Activated CD8-positive, alpha-beta memory T cell treated with anti-CD3 and anti-CD28 coated beads, Interleukin-2, amount 50 U/mL, for 48 hours (primary cell): ENCODE results near the gene FCHO1.

Experiments used
- DNase-seq: peaks from one replicate; pipeline ENCODE4 v3.0.0-alpha.2; 2020

Gene FCHO1

GRCh38 chr19:17737690-17738153 lies 13.6 kb upstream of the FCHO1 start:
- DNase-seq = no peak

DNA sequence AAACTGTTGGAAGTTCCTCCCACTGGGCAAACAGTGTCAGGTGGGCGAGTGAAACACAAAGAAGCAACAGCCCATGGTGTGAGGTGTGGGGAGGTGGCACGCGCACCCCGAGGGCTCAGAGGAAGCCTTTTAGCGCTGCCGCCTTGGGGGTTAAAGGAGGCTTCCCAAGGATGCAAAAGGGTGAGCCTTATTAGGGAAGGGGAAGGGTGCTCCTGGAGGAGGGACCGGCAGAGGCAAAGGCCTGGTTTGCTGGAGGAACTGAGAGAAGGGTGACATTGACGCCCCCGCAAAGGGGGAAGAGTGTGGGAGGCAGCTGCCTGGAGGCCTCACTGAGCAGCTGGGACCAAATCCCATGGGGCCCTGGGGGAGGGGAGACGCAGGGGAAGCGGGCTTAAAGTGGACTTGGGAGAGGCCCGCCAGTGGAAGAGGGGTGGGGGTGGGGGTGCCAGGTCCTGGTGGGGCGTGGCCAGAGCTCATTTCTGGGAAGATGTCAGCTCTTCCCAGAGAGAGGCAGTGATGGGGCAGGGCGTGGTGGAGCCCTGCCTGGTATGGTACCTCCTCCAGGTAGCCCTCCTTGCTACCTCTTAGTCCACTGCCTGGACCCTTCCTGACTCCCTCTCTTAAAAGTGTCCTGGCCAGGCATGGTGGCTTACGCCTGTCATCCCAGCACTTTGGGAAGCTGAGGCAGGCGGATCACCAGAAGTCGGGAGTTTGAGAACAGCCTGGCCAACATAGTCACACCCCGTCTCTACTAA lies 12.0 kb upstream of the FCHO1 start:
- no peak for DNase-seq

GRCh38 chr19:17741456-17741855 lies 9.8 kb upstream of the FCHO1 start:
- DNase-seq = no peak

- no peak for DNase-seq
These were observed 7.2 kb upstream of the FCHO1 start for GRCh38 chr19:17743874-17744580.

- peak; percentile 97 for DNase-seq
These were observed 3.8 kb upstream of the FCHO1 start for GRCh38 chr19:17747205-17748098.

GRCh38 chr19:17748884-17749638 lies 2.2 kb upstream of the FCHO1 start:
- no peak for DNase-seq

- DNase-seq = peak; percentile 70
These were observed 1.4 kb upstream of the FCHO1 start for GRCh38 chr19:17749912-17750317.

DNA sequence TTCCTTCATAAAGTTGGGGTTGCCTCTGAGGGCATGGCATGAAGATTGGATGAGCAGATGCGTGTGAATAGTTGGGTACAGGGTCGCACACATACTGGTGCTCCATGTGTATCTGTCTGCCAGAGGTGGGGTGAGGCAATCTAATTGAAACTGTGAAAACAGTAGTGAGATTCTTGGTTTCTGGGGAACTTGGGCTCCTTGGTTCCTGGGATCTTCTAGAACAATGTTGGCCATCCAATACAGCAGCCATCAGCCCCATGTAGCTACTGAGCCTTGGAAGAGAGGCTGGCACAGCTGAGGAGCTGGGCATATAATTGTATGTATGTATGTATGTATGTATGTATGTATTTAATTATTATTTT lies 616 bp downstream of the FCHO1 start:
- no peak for DNase-seq

GRCh38 chr19:17752865-17753639 lies 1.8 kb downstream of the FCHO1 start:
- no peak for DNase-seq

DNA sequence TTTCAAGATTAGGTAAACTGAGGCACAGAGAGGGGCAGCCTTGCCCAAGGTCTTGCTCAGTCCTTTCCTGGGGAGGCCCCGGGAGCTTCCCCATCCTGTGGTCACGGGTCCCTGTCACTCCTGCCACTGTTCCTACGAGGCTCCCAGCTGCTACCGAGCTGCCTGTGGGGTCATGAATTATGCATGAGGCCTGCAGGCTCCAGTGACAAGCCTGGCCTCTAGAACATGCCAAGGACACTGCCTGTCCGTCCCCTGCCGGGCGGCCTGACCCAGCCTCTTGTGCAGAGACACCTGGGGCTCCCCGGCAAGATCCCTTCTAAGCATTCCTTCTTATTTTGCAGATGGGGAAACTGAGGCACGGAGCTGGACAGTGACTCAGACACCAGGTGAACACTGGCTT lies 2.7 kb downstream of the FCHO1 start:
- DNase-seq = no peak

GRCh38 chr19:17754634-17755442 lies 3.6 kb downstream of the FCHO1 start:
- no peak for DNase-seq

- DNase-seq = no peak
These were observed 4.2 kb downstream of the FCHO1 start for GRCh38 chr19:17755443-17755890.

- no peak for DNase-seq
These were observed 4.8 kb downstream of the FCHO1 start for GRCh38 chr19:17755977-17756670.

DNA sequence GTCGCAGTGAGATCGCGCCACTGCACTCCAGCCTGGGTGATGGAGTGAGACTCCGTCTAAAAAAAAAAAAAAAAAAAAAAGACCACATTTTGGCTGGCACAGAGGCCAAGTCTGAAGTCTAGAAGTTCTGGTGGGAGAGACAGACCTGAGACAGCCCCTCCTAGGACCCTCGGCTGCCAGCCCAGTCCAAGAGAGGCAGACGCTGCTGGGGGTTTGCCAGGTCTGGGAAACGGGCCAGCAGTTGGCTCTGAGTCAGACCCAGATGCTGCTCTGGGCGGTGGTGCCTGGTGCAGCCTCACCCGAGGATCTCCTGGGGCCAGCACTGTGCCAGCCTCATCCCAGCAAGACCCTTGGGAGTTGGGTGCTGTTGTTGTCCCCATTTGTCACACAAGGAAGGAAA lies 5.8 kb downstream of the FCHO1 start:
- DNase-seq = no peak

GRCh38 chr19:17758515-17758914 lies 7.2 kb downstream of the FCHO1 start:
- DNase-seq = no peak

GRCh38 chr19:17761148-17761547 lies 9.9 kb downstream of the FCHO1 start:
- no peak for DNase-seq

DNA sequence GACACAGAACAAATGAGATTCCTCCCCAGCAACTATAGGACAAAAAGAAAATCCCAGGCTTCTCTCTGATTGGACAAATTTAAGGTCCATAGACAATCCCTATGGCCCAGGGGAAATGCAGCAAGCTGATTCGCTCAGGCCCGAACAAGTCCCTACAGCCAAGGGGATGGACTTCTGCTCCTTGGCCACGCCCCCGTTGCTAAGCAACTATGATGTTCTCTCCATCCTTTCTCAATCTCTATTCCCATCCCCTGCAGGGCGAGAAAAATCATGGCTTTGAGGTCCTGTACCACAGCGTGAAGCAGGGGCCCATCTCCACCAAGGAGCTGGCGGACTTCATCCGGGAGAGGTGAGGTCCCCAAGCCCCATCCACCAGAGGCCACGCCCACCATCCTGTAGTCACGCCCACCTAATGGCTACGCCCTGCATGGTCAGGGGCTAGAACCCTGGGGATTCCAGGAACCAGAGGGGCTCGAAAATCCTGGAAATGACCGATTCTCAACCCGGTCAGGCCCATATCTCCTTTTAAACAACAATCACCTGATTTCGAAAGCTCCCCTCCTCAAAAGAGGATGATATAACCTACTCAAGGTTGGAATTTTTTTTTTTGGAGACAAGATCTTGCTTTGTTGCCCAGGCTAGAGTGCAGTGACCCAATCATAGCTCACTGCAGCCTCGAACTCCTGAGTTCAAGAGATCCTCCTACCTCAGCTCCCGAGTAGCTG lies 11.4 kb downstream of the FCHO1 start:
- no peak for DNase-seq

DNA sequence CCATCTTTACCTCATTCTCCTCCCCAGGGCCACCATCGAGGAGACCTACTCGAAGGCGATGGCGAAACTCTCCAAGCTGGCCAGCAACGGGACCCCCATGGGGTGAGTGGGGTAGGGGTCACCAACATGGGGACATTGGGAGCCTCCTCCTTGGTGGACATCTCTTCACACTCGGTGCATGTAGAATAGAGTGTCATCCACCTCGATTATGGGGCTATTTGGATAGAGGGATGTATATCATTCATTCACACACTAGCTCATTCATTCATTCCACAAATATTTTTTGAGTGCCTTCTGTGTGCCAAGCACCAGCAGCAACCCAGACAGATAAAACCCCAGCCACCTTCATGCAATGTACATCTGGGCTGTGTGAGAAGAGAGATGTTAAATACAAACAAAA lies 13.1 kb downstream of the FCHO1 start:
- DNase-seq = no peak

DNA sequence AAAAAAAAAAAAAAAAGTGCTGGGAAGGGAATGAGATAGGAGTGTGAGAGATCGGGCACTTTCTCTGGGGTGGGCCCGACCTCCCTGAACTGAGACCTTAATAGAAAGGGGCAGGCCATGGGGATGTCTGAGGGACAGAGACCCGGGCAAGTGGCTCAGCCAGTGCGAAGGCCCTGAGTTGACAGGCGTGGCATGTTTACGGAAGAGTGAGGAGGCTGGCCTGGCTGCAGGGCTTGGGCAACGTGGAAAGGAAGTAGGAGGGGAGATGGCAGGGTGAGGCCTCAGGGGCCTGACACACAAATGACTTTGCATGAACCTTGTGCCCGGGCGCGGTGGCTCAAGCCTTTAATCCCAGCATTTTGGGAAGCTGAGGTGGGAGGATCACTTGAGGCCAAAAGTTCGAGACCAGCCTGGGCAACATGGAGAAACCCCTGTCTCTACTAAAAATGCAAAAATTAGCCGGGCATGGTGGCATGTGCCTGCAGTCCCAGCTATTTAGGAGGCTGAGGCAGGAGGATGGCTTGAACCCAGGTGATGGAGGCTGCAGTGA lies 13.9 kb downstream of the FCHO1 start:
- no peak for DNase-seq
